A673 (cell line): ENCODE results near the gene DNAJB12. TPM values are rescaled to one million over a fixed set of nuclear protein-coding genes. Genes with fewer than 3 reads are reported as not detected.

ENCODE experiments used
- BruUV-seq: library from RNA; stranded (reverse); fragments of 400-500 nt; replicated peaks from 2 replicates; lab custom pipeline; 2021; lab: Mats Ljungman, UMichigan
- CTCF ChIA-PET: fragments of 300-600 bp; sonication (Branson Sonifier 250); formaldehyde crosslinking; loops from one replicate; lab custom pipeline; 2022; ENCODE audit warnings: antibody characterized with exemption; lab: Charles Lee
- POLR2A ChIA-PET: fragments of 300-600 bp; sonication (Branson Sonifier 250); formaldehyde crosslinking; loops from one replicate; lab custom pipeline; 2022; ENCODE audit warnings: antibody characterized with exemption; ENCODE audit not compliant: low non-redundant PET; lab: Charles Lee
- DNase-seq: peaks from one replicate; pipeline ENCODE4 v3.0.0-alpha.2; 2015; ENCODE audit warnings: low spot score
- H3K27ac ChIP-seq: fragments of 200-600 bp; sonication (generic); 2 replicates; pipeline ENCODE4 v1.5.1; 2016; ENCODE audit warnings: mixed run types, low read depth, mild to moderate bottlenecking, mixed read lengths, antibody characterized with exemption, low read length; ENCODE audit not compliant: poor library complexity, severe bottlenecking
- H3K27me3 ChIP-seq: fragments of 200-600 bp; sonication (generic); replicated peaks from 2 replicates; pipeline ENCODE4 v1.6.1; 2017; ENCODE audit warnings: mixed run types, low read depth, mild to moderate bottlenecking, mixed read lengths, antibody characterized with exemption, low read length; ENCODE audit not compliant: insufficient read depth, poor library complexity
- H3K36me3 ChIP-seq: fragments of 200-600 bp; sonication (generic); 2 replicates; pipeline ENCODE4 v1.6.1; 2016; ENCODE audit warnings: mixed run types, mild to moderate bottlenecking, mixed read lengths, antibody characterized with exemption, low read length; ENCODE audit not compliant: insufficient read depth, poor library complexity, severe bottlenecking
- H3K4me1 ChIP-seq: fragments of 200-600 bp; sonication (generic); 2 replicates; pipeline ENCODE4 v1.6.1; 2017; ENCODE audit warnings: mixed run types, mild to moderate bottlenecking, mixed read lengths, antibody characterized with exemption, low read length; ENCODE audit not compliant: insufficient read depth, poor library complexity, severe bottlenecking
- H3K4me3 ChIP-seq: fragments of 200-600 bp; sonication (generic); 2 replicates; pipeline ENCODE4 v1.5.1; 2016; ENCODE audit warnings: low read depth, mixed run types, mild to moderate bottlenecking, mixed read lengths, low read length; ENCODE audit not compliant: poor library complexity, severe bottlenecking
- H3K9me3 ChIP-seq: fragments of 200-600 bp; sonication (generic); 2 replicates; pipeline ENCODE4 v1.6.1; 2016; ENCODE audit warnings: mixed run types, low read depth, mild to moderate bottlenecking, mixed read lengths, antibody characterized with exemption, low read length; ENCODE audit not compliant: poor library complexity, severe bottlenecking
- CTCF ChIP-seq: fragments of 300-800, 200-600 bp; sonication (generic); conservative IDR thresholded peaks from 2 replicates; pipeline ENCODE4 v1.5.1; 2017; ENCODE audit warnings: low read depth, mild to moderate bottlenecking, antibody characterized with exemption, low read length, moderate library complexity, mixed read lengths
- EZH2 ChIP-seq: fragments of 200-600 bp; sonication (generic); IDR thresholded peaks from 2 replicates; pipeline ENCODE4 v1.6.1; 2017; ENCODE audit warnings: borderline replicate concordance, low read depth, mild to moderate bottlenecking, mixed read lengths, antibody characterized with exemption, low read length; ENCODE audit not compliant: poor library complexity, severe bottlenecking
- intact Hi-C: fragments of 100-400 bp; cut with micrococcal nuclease; formaldehyde crosslinking; loops from one replicate; pipeline ENCODE4 v1.10.0; 2022; ENCODE audit not compliant: unreplicated experiment
- total RNA-seq: library from RNA; stranded (reverse); gene quantifications from 2 replicates; pipeline ENCODE4 v1.2.3, GENCODE V29; 2021

The DNAJB12 gene
- total RNA-seq, 1 experiment from 2014 or later = 29.5 TPM

GRCh38 chr10:72295330-72295910, 59.3 kb downstream of the DNAJB12 start:
- Histone ChIP-seq H3K27me3 (no peaks in the 10 kb centered on the region), H3K36me3 (no peaks in the 10 kb centered on the region), H3K27ac (peak overlapping the region; percentile 35), H3K9me3 (no peaks in the 10 kb centered on the region), H3K4me1 (peaks cover 22% of the 10 kb centered on the region), H3K4me3 (no peak overlapping the region)
- no peak for DNase-seq
- TF ChIP-seq CTCF (no peak), EZH2 (no peak)
- no TSS peak for BruUV-seq
- intact Hi-C loops = no loop called here
- ChIA-PET POLR2A (no interaction called here), CTCF (no interaction called here)

DNA sequence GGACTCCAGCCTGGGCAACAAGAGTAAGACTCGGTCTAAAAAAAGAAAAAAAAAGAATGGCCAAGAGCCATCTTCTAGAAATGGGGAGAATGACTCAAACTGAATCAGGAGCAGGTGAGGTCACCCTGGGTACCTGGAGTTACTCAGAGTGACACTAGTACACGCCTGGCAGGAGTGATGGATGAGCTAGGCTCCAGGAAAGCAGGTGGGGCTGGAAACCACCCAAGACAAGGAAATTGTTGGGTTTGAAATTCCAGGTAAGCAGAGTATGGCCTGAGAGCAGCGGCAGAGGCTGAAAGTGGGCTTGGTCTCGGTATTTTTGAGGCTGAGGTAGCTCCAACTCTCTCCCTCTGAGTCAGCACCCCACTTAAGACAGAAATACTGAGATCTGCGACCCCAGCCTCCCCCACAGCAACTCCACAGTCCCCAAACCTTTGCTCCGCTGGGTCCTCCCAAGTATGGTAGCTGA, 62.5 kb downstream of the DNAJB12 start:
- no peak for DNase-seq
- Histone ChIP-seq H3K27ac (no peak overlapping the region), H3K36me3 (no peaks in the 10 kb centered on the region), H3K4me1 (peaks cover 12% of the 10 kb centered on the region), H3K4me3 (no peak overlapping the region), H3K27me3 (no peaks in the 10 kb centered on the region), H3K9me3 (no peaks in the 10 kb centered on the region)
- intact Hi-C loops = no loop called here
- no TSS peak for BruUV-seq
- ChIA-PET POLR2A (no interaction called here), CTCF (no interaction called here)
- TF ChIP-seq CTCF (no peak), EZH2 (no peak)

DNA sequence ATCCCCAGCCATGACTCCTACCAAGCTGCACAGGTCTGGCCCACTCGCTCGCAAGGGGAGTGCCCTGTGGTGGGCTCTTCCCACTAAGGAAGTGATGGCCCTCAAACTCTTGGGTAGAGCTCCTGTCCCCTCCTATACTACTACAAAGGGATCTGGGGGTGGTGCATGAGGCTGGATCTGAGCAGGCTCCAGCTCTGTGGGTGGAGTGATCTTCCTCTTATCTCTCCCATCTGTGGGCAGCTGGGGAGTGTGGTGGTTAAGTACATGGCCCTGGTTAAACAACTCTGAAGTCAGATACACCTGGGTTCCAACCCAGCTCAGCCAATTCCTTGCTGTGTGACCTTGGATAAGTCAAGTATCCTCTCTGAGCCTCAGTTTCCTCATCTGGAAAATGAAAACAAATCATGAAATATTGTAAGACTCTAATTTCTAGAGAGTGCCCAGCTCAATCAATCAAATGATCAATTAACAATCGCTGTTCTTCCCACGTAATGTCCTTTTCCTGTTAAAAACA, 63.6 kb downstream of the DNAJB12 start:
- Histone ChIP-seq H3K27me3 (no peaks in the 10 kb centered on the region), H3K36me3 (no peaks in the 10 kb centered on the region), H3K9me3 (no peaks in the 10 kb centered on the region), H3K4me3 (no peak overlapping the region), H3K4me1 (peaks cover 7% of the 10 kb centered on the region), H3K27ac (no peak overlapping the region)
- intact Hi-C loops = no loop called here
- POLR2A ChIA-PET = interaction anchor here (0.8 to 1.1 kb wide), 2 partner anchors 16 to 18 kb away, joined by 3 read pairs; no protein-coding TSS in a partner anchor
- CTCF ChIA-PET = no interaction called here
- no peak for TF ChIP-seq CTCF
- TF ChIP-seq EZH2 = no peak
- no peak for DNase-seq
- BruUV-seq = no TSS peak
